Stomach (tissue), 9 donors: ENCODE data around the gene GFRA4. TPM values are rescaled to one million over a fixed set of nuclear protein-coding genes. Genes with fewer than 3 reads are reported as not detected.

Experiments used
- DNase-seq, 2 donors: peaks; one replicate each; pipeline versions ENCODE4 v3.0.0 to v3.0.0-alpha.2; 2013 to 2019
- H3K27ac ChIP-seq, 5 donors: fragments of 200-600 bp in 4 of 5; sonication (generic) in 4 of 5; one replicate each; pipeline ENCODE4 v1.5.1; 2013 to 2019; ENCODE audit warnings: mild to moderate bottlenecking in 1 of 5, moderate library complexity in 1 of 5
- H3K27me3 ChIP-seq, 3 donors: fragments of 200-600 bp; sonication (generic); one replicate each; pipeline ENCODE4 v1.5.1; 2017 to 2019; ENCODE audit warnings: mixed run types in 1 of 3
- H3K36me3 ChIP-seq, 4 donors: fragments of 200-600 bp; sonication (generic); 1 replicate in 3 of 4; 2 replicates in 1 of 4; pipeline ENCODE4 v1.5.1; 2016 to 2019
- H3K4me1 ChIP-seq, 4 donors: fragments of 200-600 bp; sonication (generic); one replicate each; pipeline ENCODE4 v1.5.1; 2016 to 2019
- H3K4me3 ChIP-seq, 4 donors: fragments of 200-600 bp; sonication (generic) in 3 of 4; one replicate each; pipeline ENCODE4 v1.5.1; 2016 to 2019; ENCODE audit warnings: mild to moderate bottlenecking in 1 of 4
- H3K9me3 ChIP-seq, 4 donors: fragments of 200-600 bp; sonication (generic); one replicate each; pipeline ENCODE4 v1.5.1; 2016 to 2019
- EP300 ChIP-seq: sonication (generic); formaldehyde crosslinking; IDR thresholded peaks from one replicate; pipeline ENCODE4 v1.6.1; 2017; ENCODE audit warnings: antibody characterized with exemption
- POLR2A ChIP-seq, 4 donors: fragments of 450-650 bp; IDR thresholded peaks; one replicate each; pipeline ENCODE4 v1.6.1; 2016; ENCODE audit warnings: antibody characterized with exemption in 4 of 4, control low read depth in 2 of 4, mild to moderate bottlenecking in 1 of 4, moderate library complexity in 1 of 4
- POLR2AphosphoS5 ChIP-seq, 3 donors: sonication (generic); formaldehyde crosslinking; IDR thresholded peaks; one replicate each; pipeline ENCODE4 v1.6.1; 2016; ENCODE audit warnings: antibody characterized with exemption in 3 of 3
- WGBS, 5 donors: extraction: QIAGEN DNeasy Blood & Tissue Kit in 3 of 5; methylation state at CpG; one replicate each; pipeline versions ENCODE4 v1.1.5 to v1.1.7; 2013 to 2018; 5-methylcytosine and 5-hydroxymethylcytosine counted together
- intact Hi-C: fragments of 100-400 bp; cut with DNase I; formaldehyde crosslinking; loops from one replicate; pipeline ENCODE4 v1.15.1; 2023; ENCODE audit warnings: low total_unique reads
- polyA plus RNA-seq, 3 donors: library from polyadenylated mRNA; stranded (reverse); fragments of 200-250 nt; gene quantifications; one replicate each; pipeline ENCODE4 v1.2.3, GENCODE V29; 2013
- total RNA-seq, 5 donors: library from RNA; depleted of rRNA; stranded (reverse); fragments of >200 nt; gene quantifications; one replicate each; pipeline versions ENCODE4 v1.1.0 to v1.2.3, GENCODE V29; 2014 to 2016
- TF ChIP-seq, protein P1 (sequence below), 7 experiments: fragments of 450-650 bp in 4 of 7; fragments of 200-600 bp in 3 of 7; sonication (generic) in 3 of 7; IDR thresholded peaks; one replicate each; pipeline ENCODE4 v1.5.1; 2016 to 2019; ENCODE audit warnings: antibody characterized with exemption in 7 of 7, control low read depth in 2 of 7, mild to moderate bottlenecking in 1 of 7
- donor health status: healthy with polysubstance abuse.
- donor health status: Bipolar disorder and iron deficiency.
- donor health status: healthy.

The GFRA4 gene
- total and polyA plus RNA-seq, 8 donors = not detected

DNA sequence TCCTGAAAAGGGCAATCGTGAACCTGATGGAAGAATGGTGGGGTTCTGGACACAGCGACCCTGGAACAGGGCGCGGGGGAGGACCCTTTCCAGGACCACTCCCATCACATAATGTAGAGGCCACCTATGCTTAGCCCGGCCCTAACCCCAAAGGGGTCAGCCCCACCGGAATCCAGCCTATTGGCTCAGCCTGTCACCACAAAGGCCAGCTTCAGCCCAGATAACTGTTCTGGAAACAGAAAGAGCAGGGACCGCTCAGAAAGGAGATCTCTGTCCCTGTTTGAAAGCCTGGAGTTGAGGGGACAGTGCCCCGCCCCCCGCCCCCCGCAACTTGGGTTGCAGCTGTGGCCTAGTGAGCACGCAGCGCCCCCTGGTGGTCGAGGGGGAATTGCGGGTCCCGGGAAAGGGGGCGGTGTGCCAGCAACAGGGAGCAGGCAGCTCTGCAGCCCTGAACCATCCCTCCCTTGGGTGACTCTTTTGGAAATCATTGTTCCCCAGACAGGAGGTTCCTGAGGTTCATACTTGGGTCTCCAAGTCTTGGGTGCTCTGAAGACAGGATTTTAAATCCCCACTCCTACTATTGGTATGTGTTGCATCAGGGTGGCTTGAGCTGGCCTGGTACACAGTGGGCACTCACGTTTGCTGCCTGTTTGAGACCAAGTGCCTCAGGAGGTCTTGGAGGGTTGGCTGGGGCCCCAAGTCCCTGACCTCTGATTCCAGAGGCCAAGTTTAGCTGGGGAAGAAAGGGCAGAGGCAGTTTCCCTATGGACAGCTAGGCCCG lies 47.7 kb upstream of the GFRA4 start:
- Histone ChIP-seq H3K27ac (no peak overlapping the region), H3K9me3 (no peaks in the 10 kb centered on the region), H3K4me3 (peak overlapping the region in 1 of 4 donors; percentile 0), H3K27me3 (no peaks in the 10 kb centered on the region), H3K4me1 (peaks cover 0 to 16% (median 11%) of the 10 kb centered on the region in 4 donors), H3K36me3 (no peaks in the 10 kb centered on the region)
- TF ChIP-seq POLR2AphosphoS5 (IDR thresholded peaks at IDR 0.05) (peak in 1 of 3 donors; percentile 23), POLR2A (IDR thresholded peaks at IDR 0.05) (no peak), EP300 (no peak)
- TF ChIP-seq, protein P1, sequence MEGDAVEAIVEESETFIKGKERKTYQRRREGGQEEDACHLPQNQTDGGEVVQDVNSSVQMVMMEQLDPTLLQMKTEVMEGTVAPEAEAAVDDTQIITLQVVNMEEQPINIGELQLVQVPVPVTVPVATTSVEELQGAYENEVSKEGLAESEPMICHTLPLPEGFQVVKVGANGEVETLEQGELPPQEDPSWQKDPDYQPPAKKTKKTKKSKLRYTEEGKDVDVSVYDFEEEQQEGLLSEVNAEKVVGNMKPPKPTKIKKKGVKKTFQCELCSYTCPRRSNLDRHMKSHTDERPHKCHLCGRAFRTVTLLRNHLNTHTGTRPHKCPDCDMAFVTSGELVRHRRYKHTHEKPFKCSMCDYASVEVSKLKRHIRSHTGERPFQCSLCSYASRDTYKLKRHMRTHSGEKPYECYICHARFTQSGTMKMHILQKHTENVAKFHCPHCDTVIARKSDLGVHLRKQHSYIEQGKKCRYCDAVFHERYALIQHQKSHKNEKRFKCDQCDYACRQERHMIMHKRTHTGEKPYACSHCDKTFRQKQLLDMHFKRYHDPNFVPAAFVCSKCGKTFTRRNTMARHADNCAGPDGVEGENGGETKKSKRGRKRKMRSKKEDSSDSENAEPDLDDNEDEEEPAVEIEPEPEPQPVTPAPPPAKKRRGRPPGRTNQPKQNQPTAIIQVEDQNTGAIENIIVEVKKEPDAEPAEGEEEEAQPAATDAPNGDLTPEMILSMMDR (IDR thresholded peaks at IDR 0.05) = peak in 6 of 7 experiments; percentile 36 to 96 (median 86)
- DNase-seq = peak; percentile 74 to 88
- intact Hi-C loops = no loop called here
- 30 to 51% (median 34%) methylated on average over 8 to 18 of the region's 18 CpGs for WGBS, 5 donors

DNA sequence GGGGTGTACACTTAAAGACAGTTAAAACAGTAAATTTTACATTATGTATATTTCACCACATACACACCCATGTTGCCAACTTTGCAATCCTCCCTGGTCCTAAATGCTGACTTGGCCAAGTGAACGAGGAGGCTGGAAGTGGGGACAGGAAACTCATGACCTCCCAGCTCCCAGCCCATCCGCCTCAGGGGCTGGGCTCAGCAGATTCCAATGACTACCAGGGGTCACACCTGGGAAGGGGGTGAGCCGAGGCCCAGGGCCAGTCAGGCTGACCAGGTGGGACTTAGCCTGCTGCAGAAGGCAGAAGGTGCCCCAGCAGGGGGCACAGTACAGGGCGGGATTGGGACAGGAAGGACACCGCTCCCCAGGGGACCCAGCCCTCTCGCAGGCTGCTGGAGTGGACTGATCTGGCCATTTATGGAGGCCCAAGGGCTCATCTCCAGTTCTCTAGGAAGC lies 46.8 kb upstream of the GFRA4 start:
- WGBS, 5 donors = 57 to 69% (median 63%) methylated on average over 6 of the region's 6 CpGs
- Histone ChIP-seq H3K4me3 (no peak overlapping the region), H3K36me3 (no peaks in the 10 kb centered on the region), H3K9me3 (no peaks in the 10 kb centered on the region), H3K4me1 (peaks cover 0 to 16% (median 11%) of the 10 kb centered on the region in 4 donors), H3K27ac (no peak overlapping the region), H3K27me3 (no peaks in the 10 kb centered on the region)
- peak in 1 of 2 donors; percentile 22 for DNase-seq
- TF ChIP-seq EP300 (no peak), POLR2AphosphoS5 (IDR thresholded peaks at IDR 0.05) (no peak)
- intact Hi-C loops = no loop called here

GRCh38 chr20:3707508-3707899 lies 44.3 kb upstream of the GFRA4 start:
- no peak for DNase-seq
- peaks cover 0 to 16% (median 11%) of the 10 kb centered on the region in 4 donors for H3K4me1 ChIP-seq
- no peak overlapping the region for H3K4me3 ChIP-seq
- TF ChIP-seq EP300 (no peak), POLR2AphosphoS5 (IDR thresholded peaks at IDR 0.05) (no peak), POLR2A (IDR thresholded peaks at IDR 0.05) (no peak)
- TF ChIP-seq, protein P1 (IDR thresholded peaks at IDR 0.05) = no peak
- H3K9me3 ChIP-seq = no peaks in the 10 kb centered on the region
- WGBS, 5 donors = 86 to 100% (median 91%) methylated on average over 3 of the region's 3 CpGs
- no peaks in the 10 kb centered on the region for H3K36me3 ChIP-seq
- intact Hi-C loops = no loop called here
- H3K27me3 ChIP-seq = no peaks in the 10 kb centered on the region
- H3K27ac ChIP-seq = no peak overlapping the region

GRCh38 chr20:3706774-3707507 lies 43.7 kb upstream of the GFRA4 start:
- Histone ChIP-seq H3K27ac (no peak overlapping the region), H3K27me3 (no peaks in the 10 kb centered on the region), H3K4me3 (no peak overlapping the region), H3K4me1 (peaks cover 0 to 16% (median 11%) of the 10 kb centered on the region in 4 donors), H3K9me3 (no peaks in the 10 kb centered on the region), H3K36me3 (no peaks in the 10 kb centered on the region)
- intact Hi-C loops = no loop called here
- no peak for TF ChIP-seq POLR2AphosphoS5 (IDR thresholded peaks at IDR 0.05)
- TF ChIP-seq POLR2A (IDR thresholded peaks at IDR 0.05) = no peak
- TF ChIP-seq, protein P1 (IDR thresholded peaks at IDR 0.05) = no peak
- no peak for TF ChIP-seq EP300
- 73 to 79% (median 73%) methylated on average over 9 to 10 of the region's 10 CpGs for WGBS, 5 donors
- no peak for DNase-seq
